ENCODE measurements around the gene PDE6G.
A peak's percentile ranks its signal among the peaks of the same experiment; 100 is the strongest.
"Not testable (repeated sequence)": the region's sequence is repeated elsewhere in the genome, so short reads cannot be mapped to it uniquely, and the experiment has no call there.

The PDE6G gene

DNA sequence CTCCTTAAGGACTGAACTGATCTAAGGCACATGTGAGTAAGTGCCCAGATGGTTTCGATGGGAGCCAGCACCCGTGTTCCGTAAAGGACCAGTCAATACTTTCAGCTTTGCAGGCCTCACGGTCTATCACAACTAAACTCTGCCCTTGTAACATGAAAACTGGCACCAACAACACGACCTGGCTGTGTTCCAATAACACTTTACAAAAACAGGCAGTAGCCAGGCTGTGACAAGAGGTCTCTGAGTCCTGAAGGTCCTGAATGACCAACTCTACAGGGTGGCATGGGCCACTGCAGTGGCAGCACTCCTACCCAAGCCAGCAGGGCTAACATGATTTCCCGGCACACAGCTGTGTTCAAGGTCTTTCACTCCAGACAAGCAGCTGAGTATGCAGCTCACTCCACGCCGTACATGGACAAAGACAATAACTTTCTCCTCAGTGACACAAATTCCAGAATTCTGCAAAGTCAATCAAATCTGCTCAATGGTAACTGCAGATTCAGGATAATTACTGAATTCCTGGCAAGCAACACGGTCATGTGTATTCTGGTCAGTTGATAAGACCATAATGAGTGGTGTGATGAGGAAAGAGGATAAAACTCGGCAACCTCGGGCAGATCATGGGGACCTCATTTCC lies 34.7 kb downstream of the PDE6G start:
- DNase-seq = no peak

DNA sequence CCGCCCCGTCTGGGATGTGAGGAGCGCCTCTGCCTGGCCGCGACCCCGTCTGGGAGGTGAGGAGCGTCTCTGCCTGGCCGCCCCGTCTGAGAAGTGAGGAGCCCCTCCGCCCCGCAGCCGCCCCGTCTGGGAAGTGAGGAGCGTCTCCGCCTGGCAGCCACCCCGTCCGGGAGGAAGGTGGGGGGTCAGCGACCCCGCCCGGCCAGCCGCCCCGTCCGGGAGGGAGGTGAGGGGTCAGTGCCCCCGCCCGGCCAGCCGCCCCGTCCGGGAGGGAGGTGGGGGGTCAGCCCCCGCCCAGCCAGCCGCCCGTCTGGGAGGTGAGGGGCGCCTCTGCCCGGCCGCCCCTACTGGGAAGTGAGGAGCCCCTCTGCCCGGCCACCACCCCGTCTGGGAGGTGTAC lies 38.0 kb downstream of the PDE6G start:
- DNase-seq = not testable (repeated sequence)

GRCh38 chr17:81616877-81617276 lies 39.5 kb downstream of the PDE6G start:
- no peak for DNase-seq

GRCh38 chr17:81615401-81615930 lies 40.9 kb downstream of the PDE6G start:
- DNase-seq = no peak

DNA sequence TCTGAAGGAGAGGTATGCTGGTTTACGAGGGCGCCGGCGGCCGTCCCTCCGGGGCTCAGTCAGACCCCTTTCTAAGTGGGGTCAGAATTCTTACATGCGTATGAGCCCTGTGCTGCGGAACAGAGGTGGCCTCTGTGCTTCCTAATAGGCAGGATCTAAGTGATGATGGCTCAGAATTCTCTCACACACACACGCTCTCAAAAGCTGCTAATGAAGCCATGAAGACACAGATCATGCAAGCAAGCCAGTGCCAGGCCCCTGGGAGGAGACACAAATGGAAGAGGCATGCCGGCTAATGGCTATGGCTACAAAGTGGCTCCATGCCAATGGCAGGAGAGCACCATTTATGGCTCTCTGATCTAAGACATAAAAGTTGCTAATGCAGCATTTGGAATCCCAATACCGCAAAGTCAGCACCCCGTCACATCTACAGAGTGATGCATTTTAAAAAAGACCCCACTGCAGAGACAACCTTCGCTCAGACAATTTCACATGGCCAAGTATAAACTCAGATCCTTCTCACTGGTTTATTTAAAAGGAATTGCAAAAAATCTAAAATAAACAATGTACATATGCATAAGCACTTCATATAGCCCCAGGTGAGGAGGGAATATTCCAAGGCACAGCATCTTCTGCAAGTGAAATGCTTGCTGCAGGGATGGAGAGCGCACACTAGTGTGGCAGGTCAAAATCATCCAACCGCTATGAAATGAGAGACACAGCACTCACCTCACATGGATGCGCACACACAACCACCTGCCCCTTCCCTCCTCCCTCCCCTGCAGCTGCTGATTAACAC lies 44.0 kb downstream of the PDE6G start:
- DNase-seq = no peak

GRCh38 chr17:81609541-81610311 lies 46.6 kb downstream of the PDE6G start:
- no peak for DNase-seq

DNA sequence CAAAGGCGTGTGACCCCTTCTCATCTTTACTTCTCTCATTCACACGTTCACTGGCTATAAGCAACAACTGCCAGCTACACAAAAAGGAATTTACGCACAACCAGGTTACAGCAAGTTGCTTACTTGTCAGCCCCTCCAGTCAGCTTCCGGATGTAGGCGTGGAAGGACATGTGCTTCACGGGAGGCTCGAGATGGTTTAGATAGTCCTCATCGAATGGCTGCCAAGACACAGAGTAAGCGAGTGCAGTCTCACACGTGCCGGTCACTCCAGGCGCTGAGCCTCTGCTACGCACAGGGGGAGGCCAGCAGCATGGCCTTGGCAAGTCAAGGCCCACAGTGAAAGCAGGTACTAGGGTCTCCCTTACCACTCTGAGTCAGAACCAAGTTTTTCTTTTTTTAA lies 47.7 kb downstream of the PDE6G start:
- no peak for DNase-seq

DNA sequence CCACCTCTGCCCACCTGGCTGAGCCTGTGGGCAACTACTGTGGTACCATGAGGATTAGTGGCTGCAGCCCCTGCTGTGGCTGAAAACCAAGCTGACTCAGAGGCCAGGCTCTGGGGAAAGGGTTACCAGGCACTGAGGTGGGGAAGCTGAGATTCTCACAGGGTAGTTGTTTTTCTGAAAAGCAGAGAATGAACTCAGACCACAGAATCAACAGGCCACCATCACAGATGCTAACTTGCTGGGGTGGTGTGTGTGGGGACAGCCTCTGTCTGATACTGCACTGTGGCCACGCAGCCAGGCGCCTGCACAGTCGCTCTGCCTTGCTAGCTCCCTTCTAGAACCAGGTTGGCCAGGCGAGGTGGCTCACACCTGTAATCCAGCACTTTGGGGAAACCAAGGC lies 48.3 kb downstream of the PDE6G start:
- no peak for DNase-seq

DNA sequence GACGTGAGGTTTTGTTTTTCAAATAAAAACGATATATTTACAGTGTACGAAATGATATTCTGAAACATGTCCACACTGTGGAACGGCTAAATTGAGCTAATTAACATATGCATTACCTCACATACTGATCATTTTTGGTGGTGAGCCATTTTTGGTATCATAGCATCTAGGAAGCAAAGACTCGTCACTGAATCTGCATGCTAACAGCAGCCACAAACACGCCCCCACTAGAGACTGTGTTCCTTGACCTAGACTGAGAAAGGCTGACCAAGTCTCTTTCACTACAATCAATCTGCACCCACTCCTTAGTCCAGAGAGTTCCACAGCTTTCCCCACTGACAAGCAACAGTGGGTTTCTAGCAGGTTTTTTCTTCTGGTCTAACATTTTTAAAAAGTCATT lies 48.9 kb downstream of the PDE6G start:
- no peak for DNase-seq

DNA sequence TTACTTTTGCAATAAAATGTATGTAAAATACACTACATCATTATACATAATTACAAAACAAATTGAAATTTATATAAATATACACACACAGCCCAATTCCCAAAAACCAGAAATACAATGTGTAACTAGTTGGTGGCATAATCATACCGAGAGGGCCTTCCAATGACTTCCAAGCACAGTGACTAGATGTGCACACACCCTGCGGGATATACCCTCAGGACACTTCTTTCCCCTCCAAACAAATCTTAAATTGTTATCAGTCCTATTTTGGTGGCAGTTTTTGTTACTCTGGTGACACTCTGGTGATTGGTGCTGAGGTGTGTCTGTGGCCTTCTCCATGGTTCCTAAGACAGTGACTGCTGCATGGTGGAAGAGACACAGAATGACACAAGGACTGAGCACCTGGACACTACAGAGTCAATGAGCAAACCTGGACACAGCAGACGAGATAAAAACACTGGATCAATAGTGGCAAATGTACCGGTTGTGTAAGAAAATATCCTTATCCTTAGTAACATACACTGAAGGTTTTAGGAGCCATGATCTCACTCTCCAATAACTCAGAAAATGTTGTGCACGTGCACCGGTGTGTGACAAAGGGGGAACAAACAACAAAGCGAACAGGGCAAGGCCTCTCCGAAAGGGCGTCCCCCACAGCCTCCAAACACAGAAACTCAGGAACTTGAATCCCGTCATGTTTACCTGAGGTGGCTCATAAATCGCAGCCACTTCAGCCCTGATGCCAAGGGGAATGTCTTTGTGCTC lies 52.3 kb downstream of the PDE6G start:
- no peak for DNase-seq

DNA sequence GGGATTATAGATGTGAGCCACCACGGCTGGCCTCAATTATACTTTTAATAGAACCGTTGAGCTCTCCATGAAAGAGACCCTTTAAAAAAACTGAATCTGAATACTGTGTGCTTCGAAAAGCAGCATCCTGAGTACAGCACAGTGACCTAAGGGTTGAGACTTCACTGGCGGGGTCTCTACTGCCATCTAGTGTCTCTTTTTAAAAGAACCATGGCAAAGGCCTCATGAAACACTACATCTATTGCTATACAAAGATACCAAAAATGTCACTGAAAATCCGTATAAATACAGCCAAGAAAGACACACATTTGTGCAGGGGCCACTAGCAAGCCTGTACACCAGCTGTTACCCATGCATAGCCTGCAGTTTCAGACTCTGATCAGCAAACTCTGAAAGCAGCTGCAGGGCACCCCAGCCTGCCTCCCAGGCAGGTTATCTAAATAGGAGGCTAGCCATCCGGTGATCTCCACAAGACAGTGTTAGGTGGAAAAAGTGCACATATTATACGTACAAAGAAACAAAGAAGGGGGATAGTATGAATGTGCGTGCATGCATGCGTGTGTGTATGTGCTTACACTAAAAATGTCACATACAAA lies 54.7 kb downstream of the PDE6G start:
- DNase-seq = peak; percentile 78

All from CD4-positive, alpha-beta T cell treated with Interleukin-4 for 4 hours (primary cell).